Endothelial cell of umbilical vein (primary cell): ENCODE data around the gene HASPIN. TPM values are rescaled to one million over a fixed set of nuclear protein-coding genes. Genes with fewer than 3 reads are reported as not detected.

Experiments used
- BruUV-seq: library from RNA; stranded (reverse); fragments of 400-500 nt; replicated peaks from 2 replicates; lab custom pipeline; 2021; lab: Mats Ljungman, UMichigan
- CTCF ChIA-PET: fragments of 300-600, 350-600 bp; sonication (Branson Sonifier 250); formaldehyde crosslinking; loops from one replicate; lab custom pipeline; 2021; ENCODE audit warnings: antibody characterized with exemption, inconsistent platforms; lab: Charles Lee
- POLR2A ChIA-PET: fragments of 300-600, 350-600 bp; sonication (Branson Sonifier 250); formaldehyde crosslinking; loops from one replicate; lab custom pipeline; 2021; ENCODE audit warnings: antibody characterized with exemption, inconsistent platforms; lab: Charles Lee
- DNase-seq: peaks from one replicate; pipeline ENCODE4 v3.0.0-alpha.2; 2011; ENCODE audit warnings: low read depth, low spot score
- FAIRE-seq: peaks from 2 replicates; lab custom pipeline; 2011; peaks lifted over from hg19 to GRCh38; lab: Jason Lieb, UNC
- H2AFZ ChIP-seq: 2 replicates; pipeline ENCODE4 v1.6.0; 2012; ENCODE audit warnings: low read depth, low read length, control low read depth, inconsistent platforms
- H3K27ac ChIP-seq: 2 replicates; pipeline ENCODE4 v1.5.1; 2011; ENCODE audit warnings: low read depth, mild to moderate bottlenecking, control low read depth, low read length, moderate library complexity; ENCODE audit not compliant: insufficient read depth
- H3K27me3 ChIP-seq, 2 experiments: 2 replicates each; pipeline versions ENCODE4 v1.6.0 to v1.6.1; 2011; ENCODE audit warnings: low read length in 2 of 2, mixed read lengths in 1 of 2; ENCODE audit not compliant: control insufficient read depth in 2 of 2, insufficient read depth in 2 of 2
- H3K36me3 ChIP-seq, 2 experiments: 2 replicates in 1 of 2; 3 replicates in 1 of 2; pipeline ENCODE4 v1.5.1; 2011; ENCODE audit warnings: low read length in 2 of 2, mild to moderate bottlenecking in 1 of 2, moderate library complexity in 1 of 2; ENCODE audit not compliant: control insufficient read depth in 2 of 2, insufficient read depth in 2 of 2; ENCODE audit errors: extremely low read depth in 1 of 2
- H3K4me1 ChIP-seq: 3 replicates; pipeline ENCODE4 v1.5.1; 2011; ENCODE audit warnings: mild to moderate bottlenecking, low read length; ENCODE audit not compliant: control insufficient read depth, insufficient read depth; ENCODE audit errors: extremely low read depth
- H3K4me2 ChIP-seq: 2 replicates; pipeline ENCODE4 v1.6.1; 2011; ENCODE audit warnings: low read length, control low read depth, mixed read lengths; ENCODE audit not compliant: insufficient read depth
- H3K4me3 ChIP-seq, 3 experiments: fragments of 200-600 bp in 1 of 3; sonication (generic), shearing (Covaris generic) in 1 of 3; replicated peaks in 1 of 3; 2 replicates each; pipeline ENCODE4 v1.5.1; 2011 to 2016; ENCODE audit warnings: control low read depth in 3 of 3, low read length in 3 of 3, mild to moderate bottlenecking in 2 of 3, inconsistent platforms in 1 of 3, low read depth in 1 of 3, moderate library complexity in 1 of 3; ENCODE audit not compliant: insufficient read depth in 1 of 3
- H3K79me2 ChIP-seq: 2 replicates; pipeline ENCODE4 v1.6.0; 2012; ENCODE audit warnings: low read length, inconsistent platforms; ENCODE audit not compliant: control insufficient read depth, insufficient read depth
- H3K9ac ChIP-seq: replicated peaks from 2 replicates; pipeline ENCODE3; 2011; ENCODE audit warnings: low read length, control low read depth; ENCODE audit not compliant: insufficient read depth; ENCODE audit errors: extremely low read depth
- H3K9me1 ChIP-seq: replicated peaks from 3 replicates; pipeline ENCODE4 v1.6.0; 2011; ENCODE audit warnings: mild to moderate bottlenecking, low read length; ENCODE audit not compliant: control insufficient read depth, insufficient read depth; ENCODE audit errors: extremely low read depth
- H3K9me3 ChIP-seq: replicated peaks from 2 replicates; pipeline ENCODE4 v1.5.1; 2012; ENCODE audit warnings: low read length, inconsistent platforms; ENCODE audit not compliant: control insufficient read depth, insufficient read depth
- H4K20me1 ChIP-seq: replicated peaks from 2 replicates; pipeline ENCODE3; 2011; ENCODE audit warnings: mild to moderate bottlenecking, low read length; ENCODE audit not compliant: control insufficient read depth, insufficient read depth; ENCODE audit errors: extremely low read depth
- FOS ChIP-seq: IDR thresholded peaks from 2 replicates; pipeline ENCODE4 v1.6.1; 2011; ENCODE audit warnings: mild to moderate bottlenecking, low read length, moderate library complexity, borderline replicate concordance; ENCODE audit not compliant: insufficient read depth
- GATA2 ChIP-seq: IDR thresholded peaks from 2 replicates; pipeline ENCODE4 v1.7.0; 2011; ENCODE audit warnings: low read depth, mild to moderate bottlenecking, moderate library complexity, mixed read lengths, low read length; ENCODE audit not compliant: insufficient read length, insufficient read depth
- JUN ChIP-seq: IDR thresholded peaks from 2 replicates; pipeline ENCODE4 v1.6.1; 2011; ENCODE audit warnings: borderline replicate concordance, low read depth; ENCODE audit not compliant: insufficient read length, insufficient read depth
- POLR2AphosphoS5 ChIP-seq: IDR thresholded peaks from 2 replicates; pipeline ENCODE4 v1.6.1; 2012; ENCODE audit warnings: low read depth, mild to moderate bottlenecking, control low read depth, low read length, moderate library complexity; ENCODE audit not compliant: insufficient read depth
- dilution Hi-C: fragments of 300-500 bp; cut with MboI; formaldehyde crosslinking; loops from one replicate; pipeline ENCODE4 v1.15.0; 2019; ENCODE audit warnings: low sequenced_read_pairs; ENCODE audit not compliant: extremely low pct_ligation_motif_present
- intact Hi-C: fragments of 100-400 bp; cut with micrococcal nuclease; formaldehyde crosslinking; loops from one replicate; pipeline ENCODE4 v1.10.0; 2022
- polyA plus RNA-seq, 4 experiments: library from polyadenylated mRNA; depleted of rRNA in 3 of 4; stranded (reverse) in 3 of 4; unstranded in 1 of 4; fragments of >200 nt; gene quantifications; 2 replicates each; pipeline versions ENCODE4 v1.2.1 to v1.2.3, GENCODE V29; 2011 to 2012; ENCODE audit warnings: missing spikeins in 1 of 4
- total RNA-seq: library from RNA; stranded (reverse); gene quantifications from 2 replicates; pipeline ENCODE4 v1.2.3, GENCODE V29; 2021
- TF ChIP-seq, protein P1 (sequence below), 2 donors: IDR thresholded peaks; 1 replicate in 1 of 2; 2 replicates in 1 of 2; pipeline ENCODE4 v1.5.1; 2011; ENCODE audit warnings: low read length in 2 of 2, mild to moderate bottlenecking in 2 of 2, moderate library complexity in 2 of 2, control low read depth in 1 of 2, inconsistent platforms in 1 of 2, low read depth in 1 of 2; ENCODE audit not compliant: insufficient read depth in 1 of 2; ENCODE audit errors: extremely low read depth in 1 of 2
- TF ChIP-seq, protein P2 (sequence below): IDR thresholded peaks from 2 replicates; pipeline ENCODE4 v1.6.1; 2011; ENCODE audit not compliant: insufficient read depth, insufficient read length

Gene HASPIN
- total and polyA plus RNA-seq, 2 donors (not counting 3 experiments of a cell fraction or from before 2014, with no cell fraction given) = 2.7 to 13.2 TPM

DNA sequence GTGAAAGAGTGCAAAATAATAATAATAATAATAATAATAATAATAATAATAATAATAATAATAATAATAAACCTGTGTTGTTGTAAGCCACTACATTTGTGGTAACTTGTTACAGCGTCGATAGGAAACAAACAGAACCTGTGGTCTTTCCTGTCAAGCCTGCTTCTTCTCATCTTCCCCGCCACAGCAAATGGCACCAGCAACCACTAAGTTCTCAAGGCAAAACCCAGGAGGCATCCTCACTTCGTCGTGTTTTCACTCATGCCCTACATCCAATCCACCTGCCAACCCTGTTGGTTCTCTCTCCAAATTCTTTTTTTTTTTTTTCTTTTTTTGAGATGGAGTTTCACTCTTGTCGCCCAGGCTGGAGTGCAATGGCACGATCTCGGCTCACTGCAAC lies 43.1 kb downstream of the HASPIN start:
- intact Hi-C loops = no loop called here
- no peak overlapping the region for H3K4me2 ChIP-seq
- H3K4me3 ChIP-seq = no peak overlapping the region
- H4K20me1 ChIP-seq = no peaks in the 10 kb centered on the region
- no peaks in the 10 kb centered on the region for H3K36me3 ChIP-seq
- peaks cover 2% of the 10 kb centered on the region for H3K4me1 ChIP-seq
- H3K9me3 ChIP-seq = no peaks in the 10 kb centered on the region
- H3K9me1 ChIP-seq = no peaks in the 10 kb centered on the region
- DNase-seq = no peak
- dilution Hi-C loops = no loop called here
- H2AFZ ChIP-seq = no peak overlapping the region
- no TSS peak for BruUV-seq
- ChIA-PET CTCF (interaction anchor here (1.4 kb wide), 1 partner anchor 29 kb away, joined by 4 read pairs; no protein-coding TSS in a partner anchor), POLR2A (no interaction called here)
- no peaks in the 10 kb centered on the region for H3K79me2 ChIP-seq
- no peaks in the 10 kb centered on the region for H3K27me3 ChIP-seq
- H3K27ac ChIP-seq = no peak overlapping the region
- no peak for FAIRE-seq
- TF ChIP-seq, protein P1, sequence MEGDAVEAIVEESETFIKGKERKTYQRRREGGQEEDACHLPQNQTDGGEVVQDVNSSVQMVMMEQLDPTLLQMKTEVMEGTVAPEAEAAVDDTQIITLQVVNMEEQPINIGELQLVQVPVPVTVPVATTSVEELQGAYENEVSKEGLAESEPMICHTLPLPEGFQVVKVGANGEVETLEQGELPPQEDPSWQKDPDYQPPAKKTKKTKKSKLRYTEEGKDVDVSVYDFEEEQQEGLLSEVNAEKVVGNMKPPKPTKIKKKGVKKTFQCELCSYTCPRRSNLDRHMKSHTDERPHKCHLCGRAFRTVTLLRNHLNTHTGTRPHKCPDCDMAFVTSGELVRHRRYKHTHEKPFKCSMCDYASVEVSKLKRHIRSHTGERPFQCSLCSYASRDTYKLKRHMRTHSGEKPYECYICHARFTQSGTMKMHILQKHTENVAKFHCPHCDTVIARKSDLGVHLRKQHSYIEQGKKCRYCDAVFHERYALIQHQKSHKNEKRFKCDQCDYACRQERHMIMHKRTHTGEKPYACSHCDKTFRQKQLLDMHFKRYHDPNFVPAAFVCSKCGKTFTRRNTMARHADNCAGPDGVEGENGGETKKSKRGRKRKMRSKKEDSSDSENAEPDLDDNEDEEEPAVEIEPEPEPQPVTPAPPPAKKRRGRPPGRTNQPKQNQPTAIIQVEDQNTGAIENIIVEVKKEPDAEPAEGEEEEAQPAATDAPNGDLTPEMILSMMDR (IDR thresholded peaks at IDR 0.05; ENCODE audit: extremely low read depth in 1 of 2, insufficient read depth in 1 of 2, low read depth in 1 of 2, low read length in 2 of 2) = no peak
- TF ChIP-seq FOS = no peak
- TF ChIP-seq, protein P2, sequence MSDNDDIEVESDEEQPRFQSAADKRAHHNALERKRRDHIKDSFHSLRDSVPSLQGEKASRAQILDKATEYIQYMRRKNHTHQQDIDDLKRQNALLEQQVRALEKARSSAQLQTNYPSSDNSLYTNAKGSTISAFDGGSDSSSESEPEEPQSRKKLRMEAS = no peak
- no peak for TF ChIP-seq JUN
- no peak for TF ChIP-seq POLR2AphosphoS5
- TF ChIP-seq GATA2 = no peak
- no peak overlapping the region for H3K9ac ChIP-seq
